Glomerular visceral epithelial cell (primary cell): ENCODE measurements around the gene NTN4.
"Not testable (repeated sequence)": the region's sequence is repeated elsewhere in the genome, so short reads cannot be mapped to it uniquely, and the experiment has no call there.

Source experiments
- DNase-seq: peaks from one replicate; pipeline ENCODE4 v3.0.0-alpha.2; 2016; ENCODE audit errors: extremely low spot score

NTN4 gene

GRCh38 chr12:95624589-95624988, 166.0 kb downstream of the NTN4 start:
- peak; percentile 65 for DNase-seq

- peak; percentile 67 for DNase-seq
These were observed 166.9 kb downstream of the NTN4 start for GRCh38 chr12:95623554-95624170.

- no peak for DNase-seq
These were observed 167.7 kb downstream of the NTN4 start for GRCh38 chr12:95622879-95623278.

- no peak for DNase-seq
These were observed 168.8 kb downstream of the NTN4 start for GRCh38 chr12:95621725-95622124.

- no peak for DNase-seq
These were observed 170.4 kb downstream of the NTN4 start for GRCh38 chr12:95620171-95620570.

- DNase-seq: not testable (repeated sequence)
These were observed 174.1 kb downstream of the NTN4 start for GRCh38 chr12:95616470-95616869.

- no peak for DNase-seq
These were observed 174.8 kb downstream of the NTN4 start for GRCh38 chr12:95615749-95616148.

- DNase-seq: no peak
These were observed 176.1 kb downstream of the NTN4 start for GRCh38 chr12:95614390-95614982.

GRCh38 chr12:95613021-95613420, 177.5 kb downstream of the NTN4 start:
- DNase-seq: no peak

- DNase-seq: no peak
These were observed 178.8 kb downstream of the NTN4 start for GRCh38 chr12:95611676-95612309.

- DNase-seq: peak; percentile 64
These were observed 182.1 kb downstream of the NTN4 start for GRCh38 chr12:95608252-95609033.
